Tibial nerve (tissue), 4 donors: ENCODE results near the gene NT5C1B.

Source experiments
- EP300 ChIP-seq, 2 donors: sonication (generic); formaldehyde crosslinking; IDR thresholded peaks; one replicate each; pipeline ENCODE4 v1.6.1; 2017; ENCODE audit warnings: antibody characterized with exemption in 2 of 2, mild to moderate bottlenecking in 1 of 2
- TF ChIP-seq, protein P1 (sequence below), 5 experiments: fragments of 200-600 bp in 3 of 5; fragments of 450-650 bp in 2 of 5; sonication (generic) in 3 of 5; IDR thresholded peaks; one replicate each; pipeline ENCODE4 v1.5.1; 2016 to 2019; ENCODE audit warnings: antibody characterized with exemption in 5 of 5, mild to moderate bottlenecking in 3 of 5, moderate library complexity in 2 of 5

DNA sequence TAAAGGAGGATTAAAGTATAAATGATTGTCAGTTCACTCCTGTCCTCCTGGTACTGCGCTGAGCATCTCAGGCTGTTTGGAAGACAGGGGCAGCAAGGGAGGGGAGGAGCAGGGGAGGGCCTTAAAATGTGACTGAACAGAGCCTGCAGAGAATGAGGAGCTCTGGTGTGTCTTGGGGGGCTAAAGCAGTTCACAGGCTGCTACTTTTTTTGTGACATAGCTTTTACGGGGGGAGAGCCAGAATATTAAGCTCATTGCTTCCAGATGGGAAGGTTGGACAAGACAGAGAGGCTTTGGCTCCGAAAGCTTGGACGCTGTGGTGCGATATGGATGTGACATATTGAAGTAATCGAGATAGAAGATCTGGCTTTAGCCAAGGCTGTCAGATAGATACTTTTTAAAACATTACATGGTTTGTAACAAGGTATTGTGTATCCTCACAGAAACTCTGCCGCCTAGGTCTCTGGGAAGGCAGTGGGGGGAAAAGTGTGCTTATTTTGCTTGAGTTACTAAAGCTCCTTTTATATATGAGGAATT is 69.4 kb downstream of the NT5C1B start:
- TF ChIP-seq, protein P1, sequence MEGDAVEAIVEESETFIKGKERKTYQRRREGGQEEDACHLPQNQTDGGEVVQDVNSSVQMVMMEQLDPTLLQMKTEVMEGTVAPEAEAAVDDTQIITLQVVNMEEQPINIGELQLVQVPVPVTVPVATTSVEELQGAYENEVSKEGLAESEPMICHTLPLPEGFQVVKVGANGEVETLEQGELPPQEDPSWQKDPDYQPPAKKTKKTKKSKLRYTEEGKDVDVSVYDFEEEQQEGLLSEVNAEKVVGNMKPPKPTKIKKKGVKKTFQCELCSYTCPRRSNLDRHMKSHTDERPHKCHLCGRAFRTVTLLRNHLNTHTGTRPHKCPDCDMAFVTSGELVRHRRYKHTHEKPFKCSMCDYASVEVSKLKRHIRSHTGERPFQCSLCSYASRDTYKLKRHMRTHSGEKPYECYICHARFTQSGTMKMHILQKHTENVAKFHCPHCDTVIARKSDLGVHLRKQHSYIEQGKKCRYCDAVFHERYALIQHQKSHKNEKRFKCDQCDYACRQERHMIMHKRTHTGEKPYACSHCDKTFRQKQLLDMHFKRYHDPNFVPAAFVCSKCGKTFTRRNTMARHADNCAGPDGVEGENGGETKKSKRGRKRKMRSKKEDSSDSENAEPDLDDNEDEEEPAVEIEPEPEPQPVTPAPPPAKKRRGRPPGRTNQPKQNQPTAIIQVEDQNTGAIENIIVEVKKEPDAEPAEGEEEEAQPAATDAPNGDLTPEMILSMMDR (IDR thresholded peaks at IDR 0.05): no peak
- TF ChIP-seq EP300 (IDR thresholded peaks at IDR 0.05): no peak
